SK-N-SH treated with all-trans-retinoic acid at 6 μM for 48 hours (cell line): ENCODE data around the gene RPS4Y1.

Experiments used
- ATAC-seq: fragments of 200-7000 bp; cut with Tn5 transposase; 3 replicates; pipeline ENCODE4 v1.9.1; 2020; ENCODE audit warnings: mild to moderate bottlenecking, moderate library complexity
- ARNTL ChIP-seq: fragments of 450-650 bp; formaldehyde crosslinking; IDR thresholded peaks from 2 replicates; pipeline ENCODE4 v1.5.0; 2020; ENCODE audit warnings: low read depth, mild to moderate bottlenecking, moderate library complexity, borderline replicate concordance
- CREB5 ChIP-seq: fragments of 250-450 bp; sonication (Bioruptor Pico); IDR thresholded peaks from 2 replicates; pipeline ENCODE4 v1.5.1; 2020; ENCODE audit warnings: low read depth, mild to moderate bottlenecking, moderate library complexity
- CSRNP3 ChIP-seq: fragments of 250-450 bp; sonication (Bioruptor Pico); IDR thresholded peaks from 2 replicates; pipeline ENCODE4 v1.5.1; 2021; ENCODE audit warnings: mild to moderate bottlenecking, moderate library complexity
- ESRRG ChIP-seq: fragments of 250-450 bp; sonication (Bioruptor Pico); IDR thresholded peaks from 2 replicates; pipeline ENCODE4 v1.6.1; 2021; ENCODE audit warnings: mild to moderate bottlenecking
- ISL1 ChIP-seq: fragments of 250-450 bp; sonication (Bioruptor Pico); IDR thresholded peaks from 2 replicates; pipeline ENCODE4 v2.1.2; 2022; ENCODE audit warnings: mild to moderate bottlenecking, moderate library complexity
- OSR1 ChIP-seq: fragments of 250-450 bp; sonication (Bioruptor Pico); IDR thresholded peaks from 2 replicates; pipeline ENCODE4 v1.8.0; 2022; ENCODE audit warnings: moderate library complexity, mild to moderate bottlenecking, inconsistent platforms
- PATZ1 ChIP-seq: fragments of 250-450 bp; sonication (Bioruptor Pico); IDR thresholded peaks from 2 replicates; pipeline ENCODE4 v1.8.0; 2020; ENCODE audit warnings: mild to moderate bottlenecking, moderate library complexity, borderline replicate concordance
- POU6F1 ChIP-seq: fragments of 250-450 bp; sonication (Bioruptor Pico); IDR thresholded peaks from 2 replicates; pipeline ENCODE4 v1.8.0; 2021; ENCODE audit warnings: low read depth, mild to moderate bottlenecking, moderate library complexity, borderline replicate concordance
- PPARA ChIP-seq: fragments of 250-450 bp; sonication (Bioruptor Pico); IDR thresholded peaks from 2 replicates; pipeline ENCODE4 v1.5.0; 2020; ENCODE audit warnings: mild to moderate bottlenecking, borderline replicate concordance
- SNAI2 ChIP-seq: fragments of 250-450 bp; sonication (Bioruptor Pico); IDR thresholded peaks from 2 replicates; pipeline ENCODE4 v1.5.0; 2020; ENCODE audit warnings: mild to moderate bottlenecking, moderate library complexity
- TCF4 ChIP-seq: fragments of 250-450 bp; sonication (Bioruptor Pico); IDR thresholded peaks from 2 replicates; pipeline ENCODE4 v1.8.0; 2021; ENCODE audit warnings: mild to moderate bottlenecking, moderate library complexity, borderline replicate concordance
- TOX ChIP-seq: fragments of 250-450 bp; sonication (Bioruptor Pico); IDR thresholded peaks from 2 replicates; pipeline ENCODE4 v1.8.0; 2021; ENCODE audit warnings: mild to moderate bottlenecking, moderate library complexity, borderline replicate concordance
- ZFP30 ChIP-seq: fragments of 450-650 bp; formaldehyde crosslinking; IDR thresholded peaks from 2 replicates; pipeline ENCODE4 v1.5.0; 2022; ENCODE audit warnings: mild to moderate bottlenecking, moderate library complexity
- ZNF565 ChIP-seq: fragments of 450-650 bp; formaldehyde crosslinking; conservative IDR thresholded peaks from 2 replicates; pipeline ENCODE4 v1.5.0; 2020; ENCODE audit warnings: low read depth, mild to moderate bottlenecking, moderate library complexity
- ZNF70 ChIP-seq: fragments of 450-650 bp; formaldehyde crosslinking; IDR thresholded peaks from 2 replicates; pipeline ENCODE4 v1.5.0; 2020; ENCODE audit warnings: mild to moderate bottlenecking, moderate library complexity
- ZNF8 ChIP-seq: fragments of 450-650 bp; formaldehyde crosslinking; IDR thresholded peaks from 2 replicates; pipeline ENCODE4 v1.5.0; 2020; ENCODE audit warnings: mild to moderate bottlenecking, moderate library complexity

RPS4Y1 gene

GRCh38 chrY:2866581-2866980 lies 25.2 kb downstream of the RPS4Y1 start:
- no peak for ATAC-seq
- TF ChIP-seq ISL1 (CRISPR knock-in tag) (no peak), POU6F1 (CRISPR knock-in tag) (no peak), ZNF565 (CRISPR knock-in tag) (no peak), PPARA (no peak), SNAI2 (CRISPR knock-in tag) (no peak), ZFP30 (no peak)

GRCh38 chrY:2867469-2867868 lies 26.1 kb downstream of the RPS4Y1 start:
- no peak for ATAC-seq

GRCh38 chrY:2868035-2868607 lies 26.7 kb downstream of the RPS4Y1 start:
- no peak for ATAC-seq
- no peak for TF ChIP-seq POU6F1 (CRISPR knock-in tag)
- TF ChIP-seq ZFP30, result no peak
- TF ChIP-seq CREB5 (CRISPR knock-in tag), result no peak
- TF ChIP-seq ZNF8, result no peak
- no peak for TF ChIP-seq OSR1 (CRISPR knock-in tag)
- no peak for TF ChIP-seq PPARA
- TF ChIP-seq TCF4 (CRISPR knock-in tag), result no peak
- no peak for TF ChIP-seq PATZ1 (CRISPR knock-in tag)
- no peak for TF ChIP-seq ISL1 (CRISPR knock-in tag)
- TF ChIP-seq CSRNP3 (CRISPR knock-in tag), result no peak
- TF ChIP-seq ZNF70 (CRISPR knock-in tag), result no peak
- TF ChIP-seq ESRRG, result no peak

More at GRCh38 chrY:2867469-2867868, 26.1 kb downstream of the RPS4Y1 start:
- TF ChIP-seq TCF4 (CRISPR knock-in tag) (no peak), PPARA (no peak), CREB5 (CRISPR knock-in tag) (no peak), ISL1 (CRISPR knock-in tag) (no peak), ESRRG (no peak), ZNF70 (CRISPR knock-in tag) (no peak), OSR1 (CRISPR knock-in tag) (no peak), POU6F1 (CRISPR knock-in tag) (no peak), ZNF8 (no peak), PATZ1 (CRISPR knock-in tag) (no peak), TOX (CRISPR knock-in tag) (no peak), ARNTL (CRISPR knock-in tag) (no peak), ZNF565 (CRISPR knock-in tag) (no peak)
